Glutamatergic neuron (in vitro differentiated cells): Measurements from ENCODE around the gene NLK. TPM values are rescaled to one million over a fixed set of nuclear protein-coding genes. Genes with fewer than 3 reads are reported as not detected.
"Not testable (repeated sequence)": the region's sequence is repeated elsewhere in the genome, so short reads cannot be mapped to it uniquely, and the experiment has no call there.

Experiments used
- DNase-seq: peaks from one replicate; pipeline ENCODE4 v3.0.0; 2022
- H3K27ac Mint-ChIP-seq: one replicate; pipeline ENCODE4 v1.8.0; 2020; ENCODE audit warnings: mild to moderate bottlenecking, mixed read lengths, inconsistent platforms; ENCODE audit not compliant: unreplicated experiment
- H3K27me3 Mint-ChIP-seq: one replicate; pipeline ENCODE4 v1.8.0; 2020; ENCODE audit warnings: mild to moderate bottlenecking, moderate library complexity, mixed read lengths, inconsistent platforms; ENCODE audit not compliant: unreplicated experiment
- H3K36me3 Mint-ChIP-seq: one replicate; pipeline ENCODE4 v1.8.0; 2020; ENCODE audit warnings: mild to moderate bottlenecking, mixed read lengths, inconsistent platforms; ENCODE audit not compliant: unreplicated experiment
- H3K4me1 Mint-ChIP-seq: one replicate; pipeline ENCODE4 v1.8.0; 2020; ENCODE audit warnings: mild to moderate bottlenecking, low read depth, mixed read lengths, inconsistent platforms; ENCODE audit not compliant: unreplicated experiment
- H3K4me3 Mint-ChIP-seq: one replicate; pipeline ENCODE4 v1.8.0; 2020; ENCODE audit warnings: mild to moderate bottlenecking, mixed read lengths, inconsistent platforms; ENCODE audit not compliant: unreplicated experiment
- H3K9me3 Mint-ChIP-seq: one replicate; pipeline ENCODE4 v1.8.0; 2020; ENCODE audit warnings: mild to moderate bottlenecking, moderate library complexity, mixed read lengths, inconsistent platforms; ENCODE audit not compliant: unreplicated experiment
- CTCF ChIP-seq: fragments of 200-600 bp; sonication (generic); IDR thresholded peaks from one replicate; pipeline ENCODE4 v1.5.0; 2021; ENCODE audit not compliant: partially characterized antibody, unreplicated experiment
- total RNA-seq: library from RNA; stranded (reverse); fragmentation: NEBNext Ultra II Directional; extraction: Animal tissue kit (Norgen Biotek cat#: 25700); gene quantifications from one replicate; pipeline ENCODE4 v1.2.1, GENCODE V29; 2021; ENCODE audit not compliant: unreplicated experiment

Gene NLK
- total RNA-seq, 1 donor from 2014 or later, result 33.8 TPM

- Mint-ChIP-seq H3K9me3 (no peaks in the 10 kb centered on the region), H3K27me3 (peaks cover 2% of the 10 kb centered on the region), H3K4me1 (no peaks in the 10 kb centered on the region), H3K4me3 (no peak overlapping the region), H3K27ac (no peak overlapping the region), H3K36me3 (no peaks in the 10 kb centered on the region)
- no peak for TF ChIP-seq CTCF
- DNase-seq, result no peak
Measured at GRCh38 chr17:28240688-28241340, 198.3 kb downstream of the NLK start.

GRCh38 chr17:28242791-28243190 lies 200.3 kb downstream of the NLK start:
- no peak overlapping the region for H3K27ac Mint-ChIP-seq
- no peaks in the 10 kb centered on the region for H3K9me3 Mint-ChIP-seq
- H3K4me1 Mint-ChIP-seq, result no peaks in the 10 kb centered on the region
- no peak for TF ChIP-seq CTCF
- no peaks in the 10 kb centered on the region for H3K36me3 Mint-ChIP-seq
- no peak for DNase-seq
- peaks cover 2% of the 10 kb centered on the region for H3K27me3 Mint-ChIP-seq
- no peak overlapping the region for H3K4me3 Mint-ChIP-seq

GRCh38 chr17:28243268-28243667 lies 200.8 kb downstream of the NLK start:
- H3K4me1 Mint-ChIP-seq, DNase-seq, H3K9me3 Mint-ChIP-seq, H3K4me3 Mint-ChIP-seq, H3K27ac Mint-ChIP-seq, H3K27me3 Mint-ChIP-seq, H3K36me3 Mint-ChIP-seq: not testable (repeated sequence)

- TF ChIP-seq CTCF, result no peak
- peaks cover 2% of the 10 kb centered on the region for H3K4me1 Mint-ChIP-seq
- no peak overlapping the region for H3K4me3 Mint-ChIP-seq
- peaks cover 2% of the 10 kb centered on the region for H3K27me3 Mint-ChIP-seq
- no peak for DNase-seq
- H3K9me3 Mint-ChIP-seq, result no peaks in the 10 kb centered on the region
- H3K36me3 Mint-ChIP-seq, result no peaks in the 10 kb centered on the region
- no peak overlapping the region for H3K27ac Mint-ChIP-seq
Measured at GRCh38 chr17:28244446-28244845, 202.0 kb downstream of the NLK start.

Other genes starting within 250 kb of the NLK start
- 0.25 TPM for gene NOS2, start 242.1 kb upstream of the NLK start, total RNA-seq
- 10.6 TPM for gene LYRM9, start 149.3 kb upstream of the NLK start, total RNA-seq